Sigmoid colon (tissue), 7 donors: ENCODE results near the gene SRGN. TPM values are rescaled to one million over a fixed set of nuclear protein-coding genes. Genes with fewer than 3 reads are reported as not detected.
"Not testable (repeated sequence)": the region's sequence is repeated elsewhere in the genome, so short reads cannot be mapped to it uniquely, and the experiment has no call there.

ENCODE experiments used
- DNase-seq: peaks from one replicate; pipeline ENCODE4 v3.0.0-alpha.2; 2019
- H3K27ac ChIP-seq, 4 donors: fragments of 200-600 bp; sonication (generic); one replicate each; pipeline ENCODE4 v1.5.1; 2016 to 2019; ENCODE audit warnings: mild to moderate bottlenecking in 1 of 4
- H3K27me3 ChIP-seq, 3 donors: fragments of 200-600 bp; sonication (generic); one replicate each; pipeline ENCODE4 v1.5.1; 2019; ENCODE audit warnings: mild to moderate bottlenecking in 1 of 3
- H3K36me3 ChIP-seq, 4 donors: fragments of 200-600 bp; sonication (generic); one replicate each; pipeline ENCODE4 v1.5.1; 2016 to 2019
- H3K4me1 ChIP-seq, 4 donors: fragments of 200-600 bp; sonication (generic); one replicate each; pipeline ENCODE4 v1.5.1; 2017 to 2019
- H3K4me3 ChIP-seq, 4 donors: fragments of 200-600 bp; sonication (generic); one replicate each; pipeline ENCODE4 v1.5.1; 2017 to 2019; ENCODE audit warnings: mild to moderate bottlenecking in 2 of 4, moderate library complexity in 1 of 4
- H3K9me3 ChIP-seq, 4 donors: fragments of 200-600 bp in 3 of 4; sonication (generic) in 3 of 4; one replicate each; pipeline versions ENCODE4 v1.5.1 to v1.6.1; 2013 to 2019
- CTCF ChIP-seq, 4 experiments: fragments of 450-650 bp in 3 of 4; fragments of 200-600 bp in 1 of 4; IDR thresholded peaks; one replicate each; pipeline ENCODE4 v1.5.1; 2016 to 2019; ENCODE audit warnings: antibody characterized with exemption in 4 of 4, mild to moderate bottlenecking in 3 of 4, moderate library complexity in 2 of 4
- EP300 ChIP-seq, 4 donors: sonication (generic); formaldehyde crosslinking; IDR thresholded peaks; one replicate each; pipeline ENCODE4 v1.6.1; 2017; ENCODE audit warnings: antibody characterized with exemption in 4 of 4
- POLR2A ChIP-seq, 2 donors: fragments of 450-650 bp; IDR thresholded peaks; one replicate each; pipeline ENCODE4 v1.6.1; 2016; ENCODE audit warnings: antibody characterized with exemption in 2 of 2, mild to moderate bottlenecking in 2 of 2, moderate library complexity in 2 of 2
- POLR2AphosphoS5 ChIP-seq, 4 donors: sonication (generic); formaldehyde crosslinking; IDR thresholded peaks; one replicate each; pipeline ENCODE4 v1.6.1; 2017; ENCODE audit warnings: antibody characterized with exemption in 4 of 4
- WGBS, 2 donors: extraction: QIAGEN DNeasy Blood & Tissue Kit; methylation state at CpG; one replicate each; pipeline ENCODE4 v1.1.7; 2013; 5-methylcytosine and 5-hydroxymethylcytosine counted together
- intact Hi-C: fragments of 100-400 bp; cut with DNase I; formaldehyde crosslinking; loops from one replicate; pipeline ENCODE4 v1.15.1; 2023
- polyA plus RNA-seq, 3 donors: library from polyadenylated mRNA; stranded (reverse); fragments of 200-250 nt; gene quantifications; one replicate each; pipeline ENCODE4 v1.2.3, GENCODE V29; 2013
- total RNA-seq, 4 donors: library from RNA; depleted of rRNA; stranded (reverse); fragments of >200 nt; gene quantifications; one replicate each; pipeline ENCODE4 v1.1.0, GENCODE V29; 2016
- donor health status: healthy with polysubstance abuse.
- donor health status: Bipolar disorder and iron deficiency.
- donor health status: healthy.

Gene SRGN
- total and polyA plus RNA-seq, 7 donors = 28.2 to 140 (median 83.5) TPM

- Histone ChIP-seq H3K4me1 (no peaks in the 10 kb centered on the region), H3K27me3 (no peaks in the 10 kb centered on the region), H3K9me3 (no peaks in the 10 kb centered on the region), H3K27ac (no peak overlapping the region), H3K4me3 (no peak overlapping the region), H3K36me3 (peaks cover 0 to 20% (median 1%) of the 10 kb centered on the region in 4 donors)
- WGBS, 2 donors = 96 to 98% methylated on average over 2 of the region's 2 CpGs
- intact Hi-C loops = no loop called here
- no peak for DNase-seq
- TF ChIP-seq CTCF (IDR thresholded peaks at IDR 0.05) = no peak
- no peak for TF ChIP-seq EP300 (IDR thresholded peaks at IDR 0.05)
- TF ChIP-seq POLR2A (IDR thresholded peaks at IDR 0.05) = no peak
- no peak for TF ChIP-seq POLR2AphosphoS5 (IDR thresholded peaks at IDR 0.05)
These were observed 52.1 kb downstream of the SRGN start for GRCh38 chr10:69139961-69140360.

GRCh38 chr10:69141304-69141703 lies 53.4 kb downstream of the SRGN start:
- DNase-seq = no peak

GRCh38 chr10:69142074-69142473 lies 54.2 kb downstream of the SRGN start:
- H3K27ac ChIP-seq, H3K4me3 ChIP-seq, H3K27me3 ChIP-seq, H3K36me3 ChIP-seq, DNase-seq, intact Hi-C loops, H3K9me3 ChIP-seq, H3K4me1 ChIP-seq: not testable (repeated sequence)
- 97 to 99% methylated on average over 3 of the region's 3 CpGs for WGBS, 2 donors

More at GRCh38 chr10:69141304-69141703, 53.4 kb downstream of the SRGN start:
- intact Hi-C loops = no loop called here
- Histone ChIP-seq H3K36me3 (peaks cover 0 to 9% (median 0%) of the 10 kb centered on the region in 4 donors), H3K27ac (no peak overlapping the region), H3K4me3 (no peak overlapping the region), H3K4me1 (no peaks in the 10 kb centered on the region), H3K27me3 (no peaks in the 10 kb centered on the region), H3K9me3 (no peaks in the 10 kb centered on the region)
- WGBS, 2 donors = 54 to 80% methylated on average over 1 of the region's 1 CpG
- TF ChIP-seq POLR2AphosphoS5 (IDR thresholded peaks at IDR 0.05) (no peak), CTCF (IDR thresholded peaks at IDR 0.05) (no peak), EP300 (IDR thresholded peaks at IDR 0.05) (no peak), POLR2A (IDR thresholded peaks at IDR 0.05) (no peak)

DNA sequence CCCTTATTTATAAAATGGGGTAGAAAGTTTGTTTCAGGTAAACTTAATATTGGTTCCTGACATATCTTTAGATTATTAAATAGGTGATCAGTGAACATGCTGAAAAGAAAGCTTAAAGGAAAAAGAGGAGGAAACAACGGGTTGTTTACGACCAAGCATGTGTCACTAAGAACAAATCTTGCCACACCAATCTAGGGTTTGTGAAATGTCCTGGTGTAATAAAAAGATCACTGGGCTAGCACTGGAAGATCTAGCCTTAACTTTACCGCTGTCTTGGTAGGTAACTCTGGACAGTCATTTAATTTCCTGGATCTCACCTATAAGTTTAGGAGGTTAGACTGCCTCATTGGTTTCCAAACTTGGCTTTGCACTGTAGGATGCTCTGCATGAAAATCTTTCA lies 55.1 kb downstream of the SRGN start:
- Histone ChIP-seq H3K4me3 (no peak overlapping the region), H3K9me3 (no peaks in the 10 kb centered on the region), H3K4me1 (peaks cover 0 to 6% (median 0%) of the 10 kb centered on the region in 4 donors), H3K27me3 (no peaks in the 10 kb centered on the region), H3K36me3 (no peaks in the 10 kb centered on the region), H3K27ac (no peak overlapping the region)
- WGBS, 2 donors = 16 to 57% methylated on average over 3 of the region's 3 CpGs
- TF ChIP-seq POLR2AphosphoS5 (IDR thresholded peaks at IDR 0.05) = no peak
- intact Hi-C loops = no loop called here
- no peak for DNase-seq

DNA sequence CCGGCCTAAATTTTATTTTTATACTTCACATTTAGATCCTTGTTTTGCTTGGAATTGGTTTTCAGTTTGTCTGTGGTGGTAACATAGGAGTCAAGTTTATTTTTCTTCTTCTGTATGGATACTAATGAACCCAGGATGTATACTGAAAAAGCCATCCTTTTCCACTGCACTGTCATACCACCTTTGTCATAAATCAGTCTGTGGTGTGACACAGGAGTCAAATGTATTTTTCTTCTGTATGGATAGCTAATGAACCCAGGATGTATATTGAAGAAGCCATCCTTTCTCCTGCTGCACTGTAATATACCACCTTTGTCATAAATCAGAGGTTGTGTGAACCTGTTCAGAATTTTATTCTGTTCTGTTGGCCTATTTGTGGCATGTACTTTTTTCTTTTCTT lies 57.4 kb downstream of the SRGN start:
- H3K27me3 ChIP-seq = no peaks in the 10 kb centered on the region
- TF ChIP-seq POLR2AphosphoS5 (IDR thresholded peaks at IDR 0.05) (no peak), POLR2A (IDR thresholded peaks at IDR 0.05) (no peak), CTCF (IDR thresholded peaks at IDR 0.05) (no peak), EP300 (IDR thresholded peaks at IDR 0.05) (no peak)
- DNase-seq = no peak
- H3K36me3 ChIP-seq = no peaks in the 10 kb centered on the region
- peaks cover 0 to 6% (median 0%) of the 10 kb centered on the region in 4 donors for H3K4me1 ChIP-seq
- WGBS, 2 donors = 98 to 100% methylated on average over 1 of the region's 1 CpG
- intact Hi-C loops = no loop called here
- no peaks in the 10 kb centered on the region for H3K9me3 ChIP-seq
- H3K4me3 ChIP-seq = no peak overlapping the region
- H3K27ac ChIP-seq = no peak overlapping the region

GRCh38 chr10:69145864-69146263 lies 58.0 kb downstream of the SRGN start:
- H3K9me3 ChIP-seq = no peaks in the 10 kb centered on the region
- no peak overlapping the region for H3K27ac ChIP-seq
- WGBS, 2 donors = 96 to 98% methylated on average over 8 of the region's 8 CpGs
- no peak for DNase-seq
- H3K4me1 ChIP-seq = peaks cover 0 to 6% (median 0%) of the 10 kb centered on the region in 4 donors
- intact Hi-C loops = no loop called here
- no peak for TF ChIP-seq POLR2A (IDR thresholded peaks at IDR 0.05)
- TF ChIP-seq CTCF (IDR thresholded peaks at IDR 0.05) = no peak
- no peak for TF ChIP-seq EP300 (IDR thresholded peaks at IDR 0.05)
- TF ChIP-seq POLR2AphosphoS5 (IDR thresholded peaks at IDR 0.05) = no peak
- H3K4me3 ChIP-seq = no peak overlapping the region
- no peaks in the 10 kb centered on the region for H3K27me3 ChIP-seq
- H3K36me3 ChIP-seq = no peaks in the 10 kb centered on the region
